Mesendoderm (in vitro differentiated cells): ENCODE measurements around the gene CYP2W1.

Experiments
- DNase-seq: peaks from one replicate; pipeline ENCODE4 v3.0.0; 2013
- H2AK5ac ChIP-seq: 2 replicates; pipeline ENCODE4 v1.6.1; 2013; ENCODE audit warnings: low read length, inconsistent platforms
- H2BK120ac ChIP-seq: 2 replicates; pipeline ENCODE4 v1.6.1; 2013; ENCODE audit warnings: low read depth, mild to moderate bottlenecking, low read length, moderate library complexity, mixed read lengths
- H2BK15ac ChIP-seq: replicated peaks from 2 replicates; pipeline ENCODE4 v1.6.1; 2013; ENCODE audit warnings: low read depth, mild to moderate bottlenecking, moderate library complexity
- H2BK5ac ChIP-seq: 2 replicates; pipeline ENCODE4 v1.6.1; 2013; ENCODE audit warnings: low read length, inconsistent platforms
- H3K18ac ChIP-seq: 2 replicates; pipeline ENCODE4 v1.6.1; 2013; ENCODE audit warnings: mild to moderate bottlenecking, low read length, mixed read lengths
- H3K23ac ChIP-seq: one replicate; pipeline ENCODE4 v1.6.1; 2013; ENCODE audit warnings: low read length
- H3K27ac ChIP-seq: 2 replicates; pipeline ENCODE4 v1.5.1; 2013; ENCODE audit warnings: low read depth, mild to moderate bottlenecking, inconsistent platforms, low read length, moderate library complexity
- H3K27me3 ChIP-seq: 2 replicates; pipeline ENCODE4 v1.6.1; 2013; ENCODE audit warnings: low read length, control low read depth, mild to moderate bottlenecking, inconsistent platforms; ENCODE audit not compliant: insufficient read depth, poor library complexity
- H3K36me3 ChIP-seq: 2 replicates; pipeline ENCODE4 v1.6.1; 2013; ENCODE audit warnings: low read length, inconsistent platforms; ENCODE audit not compliant: control insufficient read depth, insufficient read depth
- H3K4ac ChIP-seq: one replicate; pipeline ENCODE4 v1.6.1; 2013; ENCODE audit warnings: low read depth, mild to moderate bottlenecking, low read length, moderate library complexity
- H3K4me1 ChIP-seq: 2 replicates; pipeline ENCODE4 v1.6.1; 2013; ENCODE audit warnings: low read depth, low read length, inconsistent platforms; ENCODE audit not compliant: control insufficient read depth
- H3K4me2 ChIP-seq: 2 replicates; pipeline ENCODE4 v1.6.1; 2013; ENCODE audit warnings: low read length
- H3K4me3 ChIP-seq: 2 replicates; pipeline ENCODE4 v1.5.1; 2013; ENCODE audit warnings: mild to moderate bottlenecking, low read length
- H3K56ac ChIP-seq: one replicate; pipeline ENCODE4 v1.6.1; 2013; ENCODE audit warnings: low read length
- H3K79me1 ChIP-seq: 2 replicates; pipeline ENCODE4 v1.6.1; 2013; ENCODE audit warnings: low read length, inconsistent platforms
- H3K79me2 ChIP-seq: 2 replicates; pipeline ENCODE4 v1.6.1; 2013; ENCODE audit warnings: mild to moderate bottlenecking, low read length; ENCODE audit not compliant: control insufficient read depth, insufficient read depth
- H3K9ac ChIP-seq: 2 replicates; pipeline ENCODE4 v1.6.1; 2013; ENCODE audit warnings: low read length, inconsistent platforms
- H4K5ac ChIP-seq: one replicate; pipeline ENCODE4 v1.6.1; 2013; ENCODE audit warnings: low read length
- H4K8ac ChIP-seq: one replicate; pipeline ENCODE4 v1.6.1; 2013; ENCODE audit warnings: low read depth, mild to moderate bottlenecking, control low read depth, low read length, moderate library complexity
- WGBS: extraction: QIAGEN DNeasy Blood & Tissue Kit; methylation state at CpG from one replicate; pipeline ENCODE4 v1.1.7; 2013; ENCODE audit warnings: low lambda C conversion rate, missing lambda C conversion rate; ENCODE audit not compliant: insufficient coverage; ENCODE audit errors: extremely low coverage; 5-methylcytosine and 5-hydroxymethylcytosine counted together

Gene CYP2W1

DNA sequence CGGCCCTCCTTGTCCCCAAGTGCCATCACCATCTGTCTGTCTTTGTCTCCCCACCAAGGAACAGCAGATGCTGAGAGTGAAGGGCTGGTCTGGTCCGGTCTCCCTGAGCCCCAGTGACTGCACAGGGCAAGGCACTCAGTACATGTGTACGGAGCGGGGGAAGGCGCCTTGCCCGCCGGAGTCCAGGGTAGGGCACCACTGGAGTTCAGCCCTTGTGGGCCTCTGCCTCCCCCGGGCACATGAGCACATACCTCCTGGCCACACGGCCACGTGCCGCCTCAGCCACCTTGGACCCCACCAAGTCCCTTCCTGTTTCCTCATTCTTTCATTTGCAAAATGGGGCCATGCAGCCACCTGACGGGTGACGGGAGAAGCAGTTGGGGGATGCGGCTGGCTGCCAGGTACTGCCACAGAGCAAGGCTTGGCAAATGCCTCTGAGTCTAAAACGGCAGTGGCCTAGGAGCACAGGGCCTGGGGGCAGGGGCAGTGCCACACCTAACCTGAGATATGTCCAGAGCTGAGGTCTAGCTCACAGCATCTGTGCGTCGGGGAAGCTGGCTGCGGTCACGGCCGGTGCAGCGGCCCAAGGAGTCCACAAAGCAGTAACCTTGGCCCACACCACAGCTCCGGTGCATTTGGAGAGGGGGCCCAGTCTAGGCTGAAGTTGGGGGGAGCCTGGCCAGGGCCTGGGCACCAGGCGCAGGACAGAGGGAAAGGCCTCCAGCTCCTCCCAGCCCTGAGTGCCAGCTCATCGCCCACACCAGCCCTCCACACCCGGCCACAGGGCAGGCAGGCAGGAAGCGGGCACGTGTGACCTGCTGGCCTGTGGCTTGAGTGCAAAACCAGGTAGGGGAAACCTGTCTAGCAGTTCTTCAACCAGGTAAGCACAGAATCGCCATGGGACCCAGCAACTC lies 33.7 kb upstream of the CYP2W1 start:
- no peak for DNase-seq
- Histone ChIP-seq H2BK15ac (no peak overlapping the region), H3K9ac (no peak overlapping the region), H3K27ac (no peak overlapping the region), H3K56ac (no peak overlapping the region), H2AK5ac (no peak overlapping the region), H4K5ac (no peak overlapping the region), H3K4ac (no peak overlapping the region), H4K8ac (no peak overlapping the region), H3K79me1 (no peaks in the 10 kb centered on the region), H3K23ac (no peak overlapping the region), H3K4me1 (peaks cover 1% of the 10 kb centered on the region), H3K27me3 (no peaks in the 10 kb centered on the region), H3K79me2 (no peaks in the 10 kb centered on the region), H3K4me2 (no peak overlapping the region), H3K36me3 (no peaks in the 10 kb centered on the region), H2BK120ac (no peak overlapping the region), H3K4me3 (no peak overlapping the region), H3K18ac (no peak overlapping the region), H2BK5ac (no peak overlapping the region)
- WGBS = no CpG with 5 or more reads among the region's 28 CpGs

DNA sequence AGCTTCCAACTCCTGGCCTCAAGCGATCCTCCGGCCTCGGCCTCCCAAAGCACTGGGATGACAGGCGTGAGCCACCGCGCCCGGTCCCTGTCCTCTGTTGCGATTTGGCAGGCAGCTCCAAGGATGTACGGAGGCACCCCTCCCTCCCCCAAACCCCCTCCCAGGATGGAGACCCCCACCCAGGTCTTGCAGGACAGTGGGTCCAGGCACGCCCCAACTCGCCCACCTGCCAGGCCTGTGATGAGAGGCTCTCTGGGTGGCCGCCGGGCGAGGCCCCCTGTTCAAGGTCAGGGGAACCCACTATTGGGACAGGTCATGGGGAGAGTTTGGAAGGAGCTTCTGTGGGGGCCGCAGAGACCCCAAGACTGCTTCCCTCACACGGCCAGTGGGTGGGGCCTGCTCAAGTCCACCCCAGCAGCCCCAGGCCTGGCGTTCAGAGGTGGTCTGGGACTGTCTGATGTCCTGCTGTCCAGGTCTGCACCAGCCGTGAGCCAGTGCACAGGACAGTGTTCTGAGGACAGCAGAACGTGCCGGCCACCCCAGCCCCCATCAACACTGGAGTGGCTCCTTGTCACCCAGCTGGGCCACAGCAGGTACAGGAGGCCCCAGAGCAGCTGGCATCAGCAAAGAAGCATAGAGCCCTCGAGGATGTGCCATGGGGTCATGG lies 31.0 kb upstream of the CYP2W1 start:
- Histone ChIP-seq H2BK5ac (no peak overlapping the region), H4K5ac (no peak overlapping the region), H3K79me2 (no peaks in the 10 kb centered on the region), H3K79me1 (no peaks in the 10 kb centered on the region), H3K27me3 (peaks cover 3% of the 10 kb centered on the region), H3K4ac (no peak overlapping the region), H3K27ac (no peak overlapping the region), H2AK5ac (no peak overlapping the region), H3K4me2 (no peak overlapping the region), H4K8ac (no peak overlapping the region), H3K56ac (no peak overlapping the region), H3K9ac (no peak overlapping the region), H3K36me3 (no peaks in the 10 kb centered on the region), H3K4me1 (no peaks in the 10 kb centered on the region), H3K18ac (no peak overlapping the region), H2BK15ac (no peak overlapping the region), H3K23ac (no peak overlapping the region), H2BK120ac (no peak overlapping the region), H3K4me3 (no peak overlapping the region)
- no CpG with 5 or more reads among the region's 21 CpGs for WGBS
- no peak for DNase-seq

DNA sequence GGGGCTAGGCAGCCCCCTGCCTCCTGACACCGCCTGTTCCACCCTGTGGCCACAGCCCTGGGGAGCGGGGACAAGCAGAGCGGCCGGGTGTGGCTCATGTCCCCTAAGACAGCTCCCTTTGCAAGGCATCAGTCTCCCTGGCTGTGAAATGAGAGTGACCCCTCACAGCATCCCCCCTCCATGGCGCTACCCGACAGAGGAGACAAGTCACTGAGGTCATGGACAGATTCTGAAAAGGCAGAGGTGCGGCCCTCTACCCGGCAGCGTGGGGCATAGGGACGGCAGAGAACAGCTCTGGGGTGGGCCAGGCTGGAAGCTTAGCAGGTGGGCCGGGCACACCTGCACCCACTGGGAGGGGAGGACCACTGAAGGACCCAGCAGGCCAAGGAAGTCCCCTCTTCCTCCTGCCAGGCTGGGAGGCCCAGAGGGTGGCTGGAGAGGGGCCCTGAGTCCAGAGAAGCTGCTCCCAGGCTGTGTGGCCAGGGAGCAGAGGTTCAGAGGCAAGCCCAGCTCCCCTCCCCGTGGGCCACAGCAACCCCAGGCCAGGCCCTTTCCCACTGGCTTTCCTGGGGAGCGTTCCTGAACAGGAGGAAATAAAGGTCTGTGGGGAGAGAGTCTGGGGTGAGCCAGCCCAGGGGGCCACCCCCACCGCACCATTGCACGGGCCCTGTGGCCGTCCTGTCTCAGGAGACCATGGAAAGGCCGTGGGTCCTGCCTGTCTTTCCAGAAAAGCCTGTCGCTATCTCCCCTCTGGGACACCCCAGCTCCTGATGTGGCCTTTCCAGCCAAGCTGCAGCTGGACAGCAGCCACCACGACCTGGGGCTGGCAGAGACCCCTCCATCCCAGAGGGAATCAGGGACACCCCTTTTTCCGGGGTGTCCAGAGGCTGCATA lies 30.2 kb upstream of the CYP2W1 start:
- no peaks in the 10 kb centered on the region for H3K4me1 ChIP-seq
- H3K36me3 ChIP-seq = no peaks in the 10 kb centered on the region
- H3K27me3 ChIP-seq = peaks cover 3% of the 10 kb centered on the region
- no peak overlapping the region for H3K4me2 ChIP-seq
- no peak overlapping the region for H3K4ac ChIP-seq
- no peak overlapping the region for H2BK15ac ChIP-seq
- DNase-seq = no peak
- no peak overlapping the region for H2AK5ac ChIP-seq
- H3K18ac ChIP-seq = no peak overlapping the region
- H2BK5ac ChIP-seq = no peak overlapping the region
- H3K27ac ChIP-seq = no peak overlapping the region
- no peak overlapping the region for H3K4me3 ChIP-seq
- H3K79me1 ChIP-seq = no peaks in the 10 kb centered on the region
- H2BK120ac ChIP-seq = no peak overlapping the region
- no peak overlapping the region for H3K23ac ChIP-seq
- no peak overlapping the region for H3K56ac ChIP-seq
- no peak overlapping the region for H3K9ac ChIP-seq
- no CpG with 5 or more reads among the region's 20 CpGs for WGBS
- H3K79me2 ChIP-seq = no peaks in the 10 kb centered on the region
- no peak overlapping the region for H4K5ac ChIP-seq
- H4K8ac ChIP-seq = no peak overlapping the region

DNA sequence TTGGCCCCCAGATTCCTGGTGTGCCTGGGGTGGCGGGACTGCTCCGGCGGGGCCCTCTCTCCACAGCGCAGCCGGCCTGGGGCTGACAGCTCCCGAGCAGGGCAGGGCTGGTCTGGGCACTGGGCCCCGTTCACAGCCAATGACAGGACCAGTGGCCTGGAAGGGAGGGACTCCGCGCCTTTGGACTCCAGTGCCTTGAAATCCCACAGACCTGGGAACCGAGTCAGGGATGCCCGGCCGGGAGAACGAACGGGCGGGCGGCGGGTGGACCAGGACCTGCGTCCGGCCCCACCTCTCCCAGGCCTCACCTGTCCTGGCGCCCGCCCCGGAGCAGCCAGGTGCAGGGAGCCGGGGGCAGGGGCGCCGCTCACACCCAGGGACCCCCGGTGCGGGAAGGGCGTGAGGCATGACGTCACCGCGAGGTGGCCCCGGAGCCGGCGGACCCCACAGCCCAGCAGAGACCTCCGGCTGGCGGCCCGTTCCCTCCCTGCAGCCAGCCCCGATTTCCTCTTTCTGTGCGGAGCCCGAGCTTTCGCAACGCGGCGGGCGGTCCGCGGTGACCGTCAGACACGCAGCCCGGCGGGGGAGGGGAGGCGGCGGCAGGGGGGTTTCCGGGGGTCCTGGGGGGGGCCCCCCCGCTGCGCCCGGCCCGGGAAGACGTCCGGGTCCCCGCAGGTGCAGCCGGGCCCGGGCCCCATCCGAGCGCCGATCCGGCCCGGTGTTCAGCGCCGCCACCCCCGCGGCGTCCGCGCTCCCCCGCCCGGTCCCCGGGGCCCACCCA lies 29.2 kb upstream of the CYP2W1 start:
- Histone ChIP-seq H2BK120ac (no peak overlapping the region), H3K27ac (no peak overlapping the region), H4K8ac (no peak overlapping the region), H3K4ac (no peak overlapping the region), H2AK5ac (no peak overlapping the region), H3K18ac (no peak overlapping the region), H3K4me1 (no peaks in the 10 kb centered on the region), H3K27me3 (peaks cover 3% of the 10 kb centered on the region), H3K36me3 (no peaks in the 10 kb centered on the region), H4K5ac (no peak overlapping the region), H3K79me1 (no peaks in the 10 kb centered on the region), H3K56ac (peak overlapping the region; percentile 5), H3K79me2 (no peaks in the 10 kb centered on the region), H2BK15ac (no peak overlapping the region), H3K4me3 (no peak overlapping the region), H2BK5ac (no peak overlapping the region), H3K23ac (no peak overlapping the region), H3K4me2 (peak overlapping the region; percentile 22), H3K9ac (no peak overlapping the region)
- peak; percentile 58 for DNase-seq
- no CpG with 5 or more reads among the region's 78 CpGs for WGBS
